BE2C (cell line): ENCODE results near the gene TIAM2. TPM values are rescaled to one million over a fixed set of nuclear protein-coding genes. Genes with fewer than 3 reads are reported as not detected.
A peak's percentile ranks its signal among the peaks of the same experiment; 100 is the strongest.

ENCODE experiments used
- DNase-seq: peaks from one replicate; pipeline ENCODE4 v3.0.0-alpha.2; 2020
- H3K27me3 ChIP-seq: fragments of 250-450 bp; sonication (Bioruptor Pico); 2 replicates; pipeline ENCODE4 v1.5.1; 2020; ENCODE audit warnings: mild to moderate bottlenecking
- H3K36me3 ChIP-seq: fragments of 250-450 bp; sonication (Bioruptor Pico); 2 replicates; pipeline ENCODE4 v1.5.1; 2020; ENCODE audit warnings: mild to moderate bottlenecking
- H3K4me1 ChIP-seq: fragments of 250-450 bp; sonication (Bioruptor Pico); 2 replicates; pipeline ENCODE4 v1.5.1; 2020
- H3K4me3 ChIP-seq: 2 replicates; pipeline ENCODE4 v1.5.1; 2011; ENCODE audit warnings: low read depth, low read length
- H3K9me3 ChIP-seq: fragments of 250-450 bp; sonication (Bioruptor Pico); 2 replicates; pipeline ENCODE4 v1.5.1; 2020
- CTCF ChIP-seq: IDR thresholded peaks from 2 replicates; pipeline ENCODE4 v1.5.1; 2012; ENCODE audit warnings: mild to moderate bottlenecking, low read depth, low read length
- polyA plus RNA-seq: library from polyadenylated mRNA; unstranded; fragments of >200 nt; gene quantifications from one replicate; pipeline ENCODE4 v1.2.1, GENCODE V29; 2012; ENCODE audit warnings: low read depth, missing spikeins; ENCODE audit not compliant: insufficient read length, insufficient read depth

The TIAM2 gene
- polyA plus RNA-seq, result 2.3 TPM

- H3K4me3 ChIP-seq, result peak within 1 kb of the TSS; percentile 82
- H3K4me1 ChIP-seq, result no peaks in the 10 kb centered on the region
- DNase-seq, result peak; percentile 61
These were observed at the start of gene TIAM2 for GRCh38 chr6:154995254-154996015. Gene TIAM2 (plus strand): TSS chr6:154995315. CDS start chr6:155129224, 133,909 bp downstream.

GRCh38 chr6:154950979-154951344 lies 44.2 kb upstream of the TIAM2 start:
- Histone ChIP-seq H3K4me3 (no peak overlapping the region), H3K36me3 (no peaks in the 10 kb centered on the region), H3K4me1 (no peaks in the 10 kb centered on the region), H3K9me3 (no peaks in the 10 kb centered on the region), H3K27me3 (no peaks in the 10 kb centered on the region)
- DNase-seq, result no peak
- no peak for TF ChIP-seq CTCF

More at GRCh38 chr6:154995254-154996015, at the start of gene TIAM2:
- H3K36me3 ChIP-seq, result no peaks in the 10 kb centered on the region
- no peaks in the 10 kb centered on the region for H3K9me3 ChIP-seq
- no peaks in the 10 kb centered on the region for H3K27me3 ChIP-seq
- no peak for TF ChIP-seq CTCF

- Histone ChIP-seq H3K9me3 (no peaks in the 10 kb centered on the region), H3K4me3 (no peak overlapping the region), H3K36me3 (no peaks in the 10 kb centered on the region), H3K27me3 (no peaks in the 10 kb centered on the region), H3K4me1 (no peaks in the 10 kb centered on the region)
- TF ChIP-seq CTCF, result no peak
- DNase-seq, result no peak
These were observed 43.5 kb upstream of the TIAM2 start for GRCh38 chr6:154951345-154952200.

- Histone ChIP-seq H3K4me1 (no peaks in the 10 kb centered on the region), H3K4me3 (no peak overlapping the region), H3K27me3 (no peaks in the 10 kb centered on the region), H3K9me3 (no peaks in the 10 kb centered on the region), H3K36me3 (no peaks in the 10 kb centered on the region)
- DNase-seq, result no peak
- TF ChIP-seq CTCF, result no peak
These were observed 41.5 kb upstream of the TIAM2 start for GRCh38 chr6:154953644-154954043.

- no peaks in the 10 kb centered on the region for H3K9me3 ChIP-seq
- H3K36me3 ChIP-seq, result no peaks in the 10 kb centered on the region
- H3K27me3 ChIP-seq, result no peaks in the 10 kb centered on the region
- no peak overlapping the region for H3K4me3 ChIP-seq
- TF ChIP-seq CTCF, result no peak
- no peak for DNase-seq
- H3K4me1 ChIP-seq, result no peaks in the 10 kb centered on the region
These were observed 40.8 kb upstream of the TIAM2 start for GRCh38 chr6:154954347-154954746.
